ENCODE results near the gene PPP4R3B. TPM values are rescaled to one million over a fixed set of nuclear protein-coding genes. Genes with fewer than 3 reads are reported as not detected.
A peak's percentile ranks its signal among the peaks of the same experiment; 100 is the strongest.

PPP4R3B gene
- polyA plus RNA-seq, 1 donor, result 35.2 TPM

GRCh38 chr2:55511508-55512124 is 105.8 kb downstream of the PPP4R3B start:
- peak; percentile 38 for DNase-seq

- no peak for DNase-seq
Measured at GRCh38 chr2:55502590-55503141, 114.8 kb downstream of the PPP4R3B start.

- DNase-seq, result no peak
Measured at GRCh38 chr2:55500025-55500424, 117.4 kb downstream of the PPP4R3B start.

- no peak for DNase-seq
Measured at GRCh38 chr2:55498582-55498981, 118.8 kb downstream of the PPP4R3B start.

Other genes with a start within 250 kb of the PPP4R3B start
- gene CCDC88A, start 197.8 kb downstream of the PPP4R3B start, polyA plus RNA-seq (ENCODE audit: insufficient read length), result 50.7 TPM
- gene CFAP36, start 97.9 kb downstream of the PPP4R3B start, polyA plus RNA-seq (ENCODE audit: insufficient read length), result 25.9 TPM
- 14.3 TPM for gene PNPT1, start 76.2 kb upstream of the PPP4R3B start, polyA plus RNA-seq (ENCODE audit: insufficient read length)